ENCODE results near the gene FAM210A.

The FAM210A gene, protein sequence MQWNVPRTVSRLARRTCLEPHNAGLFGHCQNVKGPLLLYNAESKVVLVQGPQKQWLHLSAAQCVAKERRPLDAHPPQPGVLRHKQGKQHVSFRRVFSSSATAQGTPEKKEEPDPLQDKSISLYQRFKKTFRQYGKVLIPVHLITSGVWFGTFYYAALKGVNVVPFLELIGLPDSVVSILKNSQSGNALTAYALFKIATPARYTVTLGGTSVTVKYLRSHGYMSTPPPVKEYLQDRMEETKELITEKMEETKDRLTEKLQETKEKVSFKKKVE

DNA sequence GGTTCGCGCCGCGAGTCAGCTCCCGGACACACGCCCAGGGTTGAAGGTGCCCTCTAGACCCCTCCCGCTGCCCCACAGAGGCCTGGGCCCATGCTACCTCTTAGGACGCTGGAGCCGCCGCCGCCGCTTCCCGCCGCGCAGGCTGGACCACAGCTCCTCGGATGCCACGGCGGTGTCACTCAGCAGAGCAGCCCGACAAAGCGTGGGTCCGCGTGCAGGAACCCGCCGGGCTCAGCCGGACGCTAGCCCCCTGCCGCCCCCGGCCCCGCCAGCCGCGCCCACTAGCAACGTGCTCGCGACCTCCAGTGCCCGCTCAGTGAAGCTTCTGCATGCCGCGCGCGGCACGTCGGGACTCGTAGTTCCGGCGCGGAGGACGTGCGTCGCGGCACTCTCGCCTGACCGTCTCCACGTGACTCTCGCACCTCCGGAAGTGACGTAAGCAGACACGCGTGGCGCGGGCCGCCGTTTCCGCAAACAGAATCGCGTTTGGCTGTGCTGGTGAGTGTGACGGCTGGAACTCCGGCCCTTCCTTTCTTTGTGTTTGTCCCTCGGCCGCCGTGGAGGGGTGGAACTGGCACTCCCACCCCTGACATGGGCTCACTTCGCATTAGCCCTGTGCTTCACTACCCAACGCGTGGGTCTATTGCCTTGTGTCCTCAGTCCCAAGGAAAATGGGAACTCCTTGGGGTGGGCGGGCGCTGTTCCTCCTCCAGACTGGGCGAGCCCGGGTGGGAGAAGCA, at the start of gene FAM210A, which contains the start of gene RNMT:
Gene FAM210A (minus strand): TSS at position 327 of the 740 bp plus-strand sequence. CDS start 44,481 bp downstream, outside the sequence.
Gene RNMT (plus strand): TSS at position 442 of the 740 bp plus-strand sequence. CDS start 4,845 bp downstream, outside the sequence.
- H3K4me3 ChIP-seq (ENCODE audit: control insufficient read depth, low read depth, low read length) = peak within 1 kb of the TSS; percentile 92
- TF ChIP-seq, protein P1, sequence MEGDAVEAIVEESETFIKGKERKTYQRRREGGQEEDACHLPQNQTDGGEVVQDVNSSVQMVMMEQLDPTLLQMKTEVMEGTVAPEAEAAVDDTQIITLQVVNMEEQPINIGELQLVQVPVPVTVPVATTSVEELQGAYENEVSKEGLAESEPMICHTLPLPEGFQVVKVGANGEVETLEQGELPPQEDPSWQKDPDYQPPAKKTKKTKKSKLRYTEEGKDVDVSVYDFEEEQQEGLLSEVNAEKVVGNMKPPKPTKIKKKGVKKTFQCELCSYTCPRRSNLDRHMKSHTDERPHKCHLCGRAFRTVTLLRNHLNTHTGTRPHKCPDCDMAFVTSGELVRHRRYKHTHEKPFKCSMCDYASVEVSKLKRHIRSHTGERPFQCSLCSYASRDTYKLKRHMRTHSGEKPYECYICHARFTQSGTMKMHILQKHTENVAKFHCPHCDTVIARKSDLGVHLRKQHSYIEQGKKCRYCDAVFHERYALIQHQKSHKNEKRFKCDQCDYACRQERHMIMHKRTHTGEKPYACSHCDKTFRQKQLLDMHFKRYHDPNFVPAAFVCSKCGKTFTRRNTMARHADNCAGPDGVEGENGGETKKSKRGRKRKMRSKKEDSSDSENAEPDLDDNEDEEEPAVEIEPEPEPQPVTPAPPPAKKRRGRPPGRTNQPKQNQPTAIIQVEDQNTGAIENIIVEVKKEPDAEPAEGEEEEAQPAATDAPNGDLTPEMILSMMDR (conservative IDR thresholded peaks at IDR 0.05; ENCODE audit: control insufficient read depth, insufficient read depth, low read depth, low read length) = no peak
- peak; percentile 94 for DNase-seq (ENCODE audit: low read depth)

DNA sequence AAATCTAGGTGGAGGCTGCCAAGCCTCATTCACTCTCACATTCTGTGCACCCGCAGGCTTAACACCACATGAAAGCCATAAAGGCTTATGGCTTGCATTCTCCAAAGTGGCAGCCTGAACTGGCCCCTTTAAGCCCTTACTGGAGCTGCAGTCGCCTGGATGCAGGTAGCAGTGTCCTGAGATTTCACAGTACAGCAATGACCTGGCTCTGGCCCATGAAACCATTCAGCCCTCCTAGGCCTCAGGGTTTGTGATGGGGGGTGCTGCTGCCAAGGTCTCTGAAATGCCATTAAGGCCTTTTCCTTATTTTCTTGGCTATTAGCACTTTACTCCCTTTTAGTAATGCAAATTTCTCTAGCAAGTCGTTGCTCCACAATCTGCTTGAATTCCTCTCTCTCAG, 48.7 kb upstream of the FAM210A start:
- H3K4me3 ChIP-seq (ENCODE audit: control insufficient read depth, low read depth, low read length) = no peak overlapping the region
- DNase-seq (ENCODE audit: low read depth) = no peak
- TF ChIP-seq, protein P1 (conservative IDR thresholded peaks at IDR 0.05; ENCODE audit: control insufficient read depth, insufficient read depth, low read depth, low read length) = no peak

DNA sequence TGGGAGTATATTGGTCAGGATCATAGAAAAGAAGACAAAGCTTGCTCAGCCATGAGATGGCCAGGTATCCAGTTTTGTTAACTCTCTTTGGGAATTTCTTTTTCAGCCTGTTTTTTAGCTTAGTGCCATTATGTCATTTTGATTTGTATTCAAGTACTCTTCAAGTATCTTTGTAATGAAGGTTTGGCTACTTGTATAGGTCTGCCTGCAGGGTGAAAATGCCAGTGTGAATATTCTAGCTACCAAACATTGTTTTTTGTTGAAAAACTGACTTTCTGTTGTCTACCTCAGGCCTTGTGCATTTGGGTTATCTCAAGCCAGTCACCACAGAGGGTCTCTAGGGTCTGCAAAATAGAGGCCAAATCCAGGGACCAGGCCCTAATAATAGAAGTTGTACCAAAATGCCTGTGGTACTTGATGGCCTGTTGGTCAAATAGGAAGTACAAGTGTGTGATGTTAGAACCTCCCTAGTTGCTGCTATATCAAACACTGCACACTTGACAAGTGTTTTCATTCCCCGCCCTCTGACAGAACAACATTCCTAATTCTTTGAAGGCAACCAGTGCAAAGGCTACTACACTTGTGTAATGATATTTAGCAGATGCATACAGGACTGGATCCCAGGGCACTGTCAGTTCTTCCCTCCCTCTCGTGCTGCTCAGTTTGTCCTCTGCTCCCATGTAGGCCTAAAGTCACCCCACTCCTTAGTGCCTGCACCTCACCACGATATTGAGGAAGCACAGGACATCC, 36.5 kb upstream of the FAM210A start:
- TF ChIP-seq, protein P1 (conservative IDR thresholded peaks at IDR 0.05; ENCODE audit: control insufficient read depth, insufficient read depth, low read depth, low read length) = no peak
- no peak overlapping the region for H3K4me3 ChIP-seq (ENCODE audit: control insufficient read depth, low read depth, low read length)
- DNase-seq (ENCODE audit: low read depth) = no peak

DNA sequence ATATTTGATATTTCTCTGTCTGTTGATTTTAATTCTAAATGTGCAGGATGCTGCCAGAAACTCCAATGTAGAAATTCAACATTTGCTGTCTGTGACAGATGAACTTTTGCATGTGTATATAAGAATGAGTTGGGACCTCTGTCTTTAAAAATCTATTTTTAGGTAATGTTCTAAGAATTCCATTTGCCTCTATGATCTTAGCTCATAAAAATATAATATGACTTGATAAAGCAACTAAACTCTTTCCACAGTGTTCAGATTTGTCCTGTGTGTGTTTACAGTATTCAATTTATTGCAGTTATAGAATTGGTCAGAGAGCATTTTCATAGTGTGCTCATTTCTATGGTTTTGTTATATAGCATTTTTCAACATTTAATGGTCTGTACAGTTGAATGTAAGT, 33.7 kb upstream of the FAM210A start:
- TF ChIP-seq, protein P1 (conservative IDR thresholded peaks at IDR 0.05; ENCODE audit: control insufficient read depth, insufficient read depth, low read depth, low read length) = no peak
- H3K4me3 ChIP-seq (ENCODE audit: control insufficient read depth, low read depth, low read length) = no peak overlapping the region
- DNase-seq (ENCODE audit: low read depth) = no peak

DNA sequence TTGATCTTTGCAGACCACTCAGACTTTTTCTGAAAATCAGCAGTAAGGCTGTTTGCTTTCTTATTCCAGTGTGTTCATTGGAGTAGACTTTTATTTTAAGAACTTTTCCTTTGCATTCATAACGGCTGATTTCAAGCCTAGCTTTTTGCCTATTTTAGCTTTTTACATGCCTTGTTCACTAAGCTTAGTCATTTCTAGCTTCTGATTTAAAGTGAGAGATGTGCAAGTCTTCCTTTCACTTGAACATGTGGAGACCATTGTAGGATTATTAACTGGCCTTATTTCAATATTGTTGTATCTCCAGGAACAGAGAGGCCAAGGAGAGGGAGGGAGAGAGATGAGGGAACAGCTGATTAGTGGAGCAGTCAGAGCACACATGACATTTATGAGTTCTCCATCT, 32.3 kb upstream of the FAM210A start:
- TF ChIP-seq, protein P1 (conservative IDR thresholded peaks at IDR 0.05; ENCODE audit: control insufficient read depth, insufficient read depth, low read depth, low read length) = no peak
- no peak overlapping the region for H3K4me3 ChIP-seq (ENCODE audit: control insufficient read depth, low read depth, low read length)
- no peak for DNase-seq (ENCODE audit: low read depth)

DNA sequence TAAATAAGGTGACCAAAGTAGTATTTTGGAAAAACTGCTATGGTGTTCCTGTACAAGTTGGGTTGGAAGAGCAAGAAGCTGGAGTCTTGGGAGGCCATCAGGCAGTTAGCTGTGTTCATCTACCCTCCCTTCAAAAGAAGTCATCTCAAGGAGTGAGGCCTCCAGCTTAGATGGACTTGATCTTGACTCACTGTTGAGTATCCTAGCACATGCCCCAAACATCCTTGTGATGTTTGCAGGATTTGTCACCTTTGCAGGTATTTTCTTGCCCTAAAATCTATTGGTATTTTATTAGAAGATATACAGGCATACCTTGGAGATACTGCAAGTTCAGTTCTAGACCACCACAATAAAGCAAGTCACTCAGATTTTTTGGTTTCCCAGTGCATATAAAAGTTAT, 30.3 kb upstream of the FAM210A start:
- TF ChIP-seq, protein P1 (conservative IDR thresholded peaks at IDR 0.05; ENCODE audit: control insufficient read depth, insufficient read depth, low read depth, low read length) = no peak
- H3K4me3 ChIP-seq (ENCODE audit: control insufficient read depth, low read depth, low read length) = no peak overlapping the region
- no peak for DNase-seq (ENCODE audit: low read depth)

Measured in fibroblast of mammary gland (primary cell).